GM12801 (cell line): Measurements from ENCODE around the gene MRPS10.

Experiments
- TF ChIP-seq, protein P1 (sequence below): IDR thresholded peaks from one replicate; pipeline ENCODE4 v1.5.1; 2011; ENCODE audit warnings: control low read depth; ENCODE audit not compliant: insufficient read length; ENCODE audit errors: extremely low read depth

The MRPS10 gene

DNA sequence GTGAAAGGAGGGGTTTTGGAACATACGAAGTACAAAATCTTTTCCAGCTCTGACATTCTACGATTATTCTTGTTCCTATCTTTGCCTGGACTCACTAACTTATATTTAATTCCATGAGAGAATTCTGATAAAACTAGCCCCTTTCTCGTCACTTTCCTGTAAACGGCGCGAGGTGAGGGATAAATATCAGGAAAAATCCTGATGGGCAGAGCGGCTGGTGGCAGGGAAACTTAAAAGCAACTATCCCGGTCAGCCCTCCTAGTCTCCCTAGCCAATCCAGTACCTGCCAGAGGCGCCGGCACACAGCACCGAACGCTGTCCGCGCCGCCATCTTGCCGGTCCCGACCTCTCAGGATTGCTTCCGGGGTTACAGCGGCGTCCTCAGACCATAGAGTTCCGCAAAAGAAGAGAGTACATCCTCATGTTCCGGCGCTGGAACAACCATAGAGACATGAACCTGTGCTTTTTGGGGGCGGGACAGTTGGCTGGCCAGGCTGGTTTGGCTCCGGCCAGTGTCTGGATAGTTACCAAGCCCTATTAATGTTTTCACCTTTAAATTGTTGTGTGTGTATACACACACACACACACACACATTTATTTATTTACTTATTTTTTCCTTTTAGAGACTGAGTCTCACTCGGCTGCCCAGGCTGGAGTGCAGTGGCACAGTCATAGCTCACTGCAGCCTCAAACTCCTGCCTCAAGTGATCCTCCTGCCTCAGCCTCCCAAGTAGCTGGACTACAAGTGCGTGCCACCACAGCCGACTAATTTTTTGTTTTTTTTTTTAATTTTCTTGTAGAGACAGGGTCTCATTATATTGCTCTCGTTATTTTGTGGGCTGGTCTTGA, at the start of gene MRPS10:
TSS of gene MRPS10 (minus strand) at position 343 of the 849 bp plus-strand sequence. CDS start at position 331, 12 bp downstream.
- TF ChIP-seq, protein P1, sequence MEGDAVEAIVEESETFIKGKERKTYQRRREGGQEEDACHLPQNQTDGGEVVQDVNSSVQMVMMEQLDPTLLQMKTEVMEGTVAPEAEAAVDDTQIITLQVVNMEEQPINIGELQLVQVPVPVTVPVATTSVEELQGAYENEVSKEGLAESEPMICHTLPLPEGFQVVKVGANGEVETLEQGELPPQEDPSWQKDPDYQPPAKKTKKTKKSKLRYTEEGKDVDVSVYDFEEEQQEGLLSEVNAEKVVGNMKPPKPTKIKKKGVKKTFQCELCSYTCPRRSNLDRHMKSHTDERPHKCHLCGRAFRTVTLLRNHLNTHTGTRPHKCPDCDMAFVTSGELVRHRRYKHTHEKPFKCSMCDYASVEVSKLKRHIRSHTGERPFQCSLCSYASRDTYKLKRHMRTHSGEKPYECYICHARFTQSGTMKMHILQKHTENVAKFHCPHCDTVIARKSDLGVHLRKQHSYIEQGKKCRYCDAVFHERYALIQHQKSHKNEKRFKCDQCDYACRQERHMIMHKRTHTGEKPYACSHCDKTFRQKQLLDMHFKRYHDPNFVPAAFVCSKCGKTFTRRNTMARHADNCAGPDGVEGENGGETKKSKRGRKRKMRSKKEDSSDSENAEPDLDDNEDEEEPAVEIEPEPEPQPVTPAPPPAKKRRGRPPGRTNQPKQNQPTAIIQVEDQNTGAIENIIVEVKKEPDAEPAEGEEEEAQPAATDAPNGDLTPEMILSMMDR = no peak

DNA sequence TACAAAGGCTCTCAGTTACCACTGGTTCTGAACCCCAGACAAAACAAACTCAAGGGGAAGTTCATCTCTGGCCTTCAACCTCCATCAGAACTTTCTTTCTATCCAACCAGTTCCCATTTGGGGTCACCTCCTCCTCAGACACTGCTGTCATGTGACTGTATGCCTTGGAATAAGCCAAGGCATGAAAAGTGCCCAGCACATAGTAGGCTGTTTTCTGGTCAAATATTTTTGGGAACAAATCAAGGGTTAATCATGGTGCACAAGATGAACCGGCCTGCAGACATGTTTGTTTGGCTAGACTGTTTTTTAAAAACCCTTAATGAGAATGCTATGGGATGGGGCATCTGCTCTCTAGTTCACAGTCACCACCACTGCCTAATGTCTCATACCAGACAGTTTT, 48.9 kb upstream of the MRPS10 start:
- TF ChIP-seq, protein P1 = no peak

DNA sequence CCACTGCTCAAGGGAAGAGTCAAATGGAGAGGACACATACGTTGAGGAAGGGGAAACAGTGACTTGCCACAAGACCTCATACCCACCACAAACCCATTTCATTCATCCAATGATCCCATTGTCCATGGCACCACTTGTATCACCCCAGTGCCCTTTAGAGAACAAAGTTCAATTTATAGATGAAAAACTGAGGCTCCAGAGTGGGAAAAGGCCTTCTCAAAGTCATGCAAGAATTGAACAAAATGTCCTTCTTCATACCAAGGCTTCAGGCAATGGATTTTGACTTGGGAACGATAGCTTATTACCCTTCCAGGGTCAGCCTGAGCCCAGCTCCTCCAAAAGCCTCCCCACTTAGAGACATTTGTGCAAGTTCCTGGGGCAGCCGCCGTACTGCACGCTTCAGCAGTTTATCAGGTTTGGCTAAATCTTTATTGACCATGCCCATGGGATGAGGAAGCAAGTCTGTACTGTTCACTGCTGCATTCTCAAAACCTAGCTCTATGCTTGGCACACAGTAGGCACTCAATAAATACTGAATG, 47.3 kb upstream of the MRPS10 start:
- TF ChIP-seq, protein P1 = no peak

DNA sequence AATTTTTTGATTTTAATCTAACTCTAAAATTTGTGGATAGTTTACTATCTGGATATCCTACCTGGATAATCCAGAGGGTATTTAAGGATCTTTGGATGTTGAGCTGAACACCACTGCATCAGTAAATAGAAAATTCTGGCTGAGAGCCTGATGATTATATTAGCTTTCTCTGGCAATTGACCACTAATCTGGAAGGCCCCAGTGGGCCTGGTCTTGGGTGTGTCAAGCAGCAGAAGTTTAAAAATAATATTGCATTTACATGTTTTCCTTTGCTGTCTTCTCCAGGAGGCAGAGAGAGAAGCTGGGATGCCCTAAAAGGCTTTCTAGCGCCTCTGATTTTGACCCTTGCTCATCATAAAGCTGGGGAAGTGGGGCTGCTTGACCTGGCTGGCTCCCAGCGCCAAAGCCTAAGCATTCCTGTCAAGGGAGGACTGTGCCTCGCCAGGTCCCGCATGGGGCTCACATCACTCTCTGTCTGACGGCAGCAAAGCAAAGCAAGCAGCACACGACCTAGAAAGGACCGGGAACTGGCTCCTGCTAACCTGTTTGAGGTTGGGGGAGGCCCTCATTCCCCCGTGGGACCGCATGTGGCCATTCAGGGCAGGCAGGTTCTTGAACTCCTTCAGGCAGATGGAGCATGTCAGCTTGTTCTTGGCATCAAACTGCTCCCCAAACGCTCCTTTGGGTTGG, 46.6 kb upstream of the MRPS10 start:
- TF ChIP-seq, protein P1 = no peak

DNA sequence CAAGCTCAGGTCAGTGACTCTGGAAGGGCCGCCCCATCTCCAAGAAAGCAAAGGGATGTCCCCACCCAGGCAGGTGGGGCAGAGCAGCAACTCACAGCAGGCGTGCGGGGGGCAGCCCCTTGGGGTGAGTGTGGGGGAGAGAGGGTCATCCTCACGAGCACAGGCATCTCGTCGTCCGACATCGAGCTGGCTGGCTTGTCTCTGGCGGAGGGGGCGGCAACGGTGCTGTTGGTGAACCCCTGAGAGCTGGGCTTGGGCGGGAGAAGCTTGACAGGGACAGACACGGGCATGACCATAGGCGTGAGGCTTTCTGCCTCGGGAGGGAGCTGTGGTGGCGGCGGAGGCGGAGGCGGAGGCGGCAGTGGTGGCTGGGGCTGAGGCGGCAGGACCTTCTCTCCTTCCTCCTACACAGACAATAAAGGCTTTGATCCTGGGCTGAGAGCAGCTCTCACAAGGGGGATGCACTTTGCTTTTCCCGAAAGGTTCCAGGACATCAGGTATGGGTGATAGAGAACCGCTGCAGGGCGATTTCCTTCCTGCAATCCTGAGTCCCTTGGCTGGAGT, 45.6 kb upstream of the MRPS10 start:
- TF ChIP-seq, protein P1 = no peak

DNA sequence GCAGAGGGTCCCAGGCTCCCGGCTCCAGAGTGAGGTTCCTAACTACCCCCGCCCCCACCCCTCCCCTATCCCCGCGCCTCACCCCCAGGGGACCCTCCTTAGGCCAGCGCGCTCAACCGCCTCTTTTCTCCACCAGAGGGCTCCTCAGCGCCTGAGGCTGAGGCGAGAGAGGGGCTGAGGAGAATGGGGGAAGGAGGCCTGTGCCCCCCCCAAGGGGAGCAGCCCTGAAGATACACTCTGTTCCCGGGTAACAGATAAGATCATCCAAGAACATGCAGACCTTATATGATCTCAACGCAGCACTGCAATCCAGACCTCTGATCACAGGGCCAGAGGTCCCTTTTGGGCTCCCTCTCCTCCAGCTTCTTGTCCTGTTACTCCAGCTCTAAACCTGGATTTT, 43.3 kb upstream of the MRPS10 start:
- TF ChIP-seq, protein P1 = no peak

DNA sequence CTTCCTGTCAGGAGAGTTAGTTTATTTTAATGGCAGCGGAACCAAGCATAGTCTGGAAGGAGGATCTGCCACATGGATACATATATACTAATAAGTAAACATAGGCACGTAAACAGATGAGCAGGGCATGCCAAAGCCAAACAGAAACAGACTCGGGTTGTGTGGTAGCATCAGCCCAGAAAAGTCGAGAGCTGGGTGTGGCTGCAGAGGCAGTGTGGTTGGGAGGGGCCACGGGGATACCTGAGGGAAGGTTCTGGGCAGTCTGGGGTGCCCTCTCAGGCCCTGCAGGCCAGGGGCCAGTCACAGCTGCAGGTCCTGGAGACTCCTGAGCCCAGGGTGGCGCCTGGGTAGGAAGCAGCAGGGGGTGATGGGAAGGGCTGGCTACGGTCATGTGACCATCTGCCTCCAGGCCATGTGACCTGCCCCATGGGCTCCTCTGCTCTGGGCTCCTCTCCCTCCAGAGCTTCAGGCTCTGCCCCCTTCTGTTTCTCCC, 42.8 kb upstream of the MRPS10 start:
- TF ChIP-seq, protein P1 = no peak
